Large intestine (tissue), 3 donors: Measurements from ENCODE around the gene SDK2. TPM values are rescaled to one million over a fixed set of nuclear protein-coding genes. Genes with fewer than 3 reads are reported as not detected.
A peak's percentile ranks its signal among the peaks of the same experiment; 100 is the strongest.

Source experiments
- DNase-seq, 2 donors: peaks; one replicate each; pipeline versions ENCODE4 v3.0.0 to v3.0.0-alpha.2; 2013
- H3K27ac ChIP-seq: one replicate; pipeline ENCODE4 v1.5.1; 2013; ENCODE audit warnings: low read length
- H3K27me3 ChIP-seq: 2 replicates; pipeline ENCODE4 v1.6.1; 2013; ENCODE audit warnings: low read length; ENCODE audit not compliant: control insufficient read depth, insufficient read depth
- H3K36me3 ChIP-seq: 2 replicates; pipeline ENCODE4 v1.6.1; 2013; ENCODE audit warnings: low read length; ENCODE audit not compliant: control insufficient read depth, insufficient read depth
- H3K4me1 ChIP-seq: one replicate; pipeline ENCODE4 v1.6.1; 2013; ENCODE audit warnings: low read length; ENCODE audit not compliant: control insufficient read depth, insufficient read depth
- H3K4me3 ChIP-seq: one replicate; pipeline ENCODE4 v1.5.1; 2013; ENCODE audit warnings: low read length
- H3K9me3 ChIP-seq: one replicate; pipeline ENCODE4 v1.6.1; 2013; ENCODE audit warnings: mild to moderate bottlenecking, low read depth, low read length, moderate library complexity; ENCODE audit not compliant: control insufficient read depth
- WGBS: methylation state at CpG from one replicate; pipeline ENCODE4 v1.1.5; 2013; ENCODE audit warnings: low lambda C conversion rate; ENCODE audit not compliant: insufficient coverage; 5-methylcytosine and 5-hydroxymethylcytosine counted together
- polyA plus RNA-seq: library from polyadenylated mRNA; unstranded; fragments of 120-200 nt; gene quantifications from one replicate; pipeline ENCODE4 v1.2.1, GENCODE V29; 2013

SDK2 gene
- polyA plus RNA-seq, 1 donor = 0.94 TPM

- Histone ChIP-seq H3K27me3 (no peaks in the 10 kb centered on the region), H3K36me3 (no peaks in the 10 kb centered on the region), H3K4me1 (no peaks in the 10 kb centered on the region), H3K9me3 (no peaks in the 10 kb centered on the region), H3K4me3 (no peak overlapping the region), H3K27ac (no peak overlapping the region)
- peak in 1 of 2 donors; percentile 28 for DNase-seq
- no CpG with 5 or more reads among the region's 12 CpGs for WGBS
Measured at GRCh38 chr17:73546770-73547536, 97.3 kb downstream of the SDK2 start.

GRCh38 chr17:73546114-73546513 lies 98.1 kb downstream of the SDK2 start:
- Histone ChIP-seq H3K27me3 (no peaks in the 10 kb centered on the region), H3K9me3 (no peaks in the 10 kb centered on the region), H3K27ac (no peak overlapping the region), H3K4me1 (no peaks in the 10 kb centered on the region), H3K4me3 (no peak overlapping the region), H3K36me3 (no peaks in the 10 kb centered on the region)
- WGBS = no CpG with 5 or more reads among the region's 11 CpGs
- DNase-seq = no peak

GRCh38 chr17:73545109-73546032 lies 98.9 kb downstream of the SDK2 start:
- no CpG with 5 or more reads among the region's 17 CpGs for WGBS
- Histone ChIP-seq H3K9me3 (no peaks in the 10 kb centered on the region), H3K4me1 (no peaks in the 10 kb centered on the region), H3K27me3 (no peaks in the 10 kb centered on the region), H3K4me3 (no peak overlapping the region), H3K27ac (no peak overlapping the region), H3K36me3 (no peaks in the 10 kb centered on the region)
- no peak for DNase-seq

GRCh38 chr17:73544333-73544732 lies 99.9 kb downstream of the SDK2 start:
- DNase-seq = no peak
- WGBS = 83% methylated on average over 1 of the region's 5 CpGs
- no peak overlapping the region for H3K27ac ChIP-seq
- H3K4me3 ChIP-seq = no peak overlapping the region
- H3K4me1 ChIP-seq = no peaks in the 10 kb centered on the region
- no peaks in the 10 kb centered on the region for H3K9me3 ChIP-seq
- no peaks in the 10 kb centered on the region for H3K36me3 ChIP-seq
- no peaks in the 10 kb centered on the region for H3K27me3 ChIP-seq

GRCh38 chr17:73542323-73542722 lies 101.9 kb downstream of the SDK2 start:
- no CpG with 5 or more reads among the region's 9 CpGs for WGBS
- Histone ChIP-seq H3K9me3 (no peaks in the 10 kb centered on the region), H3K36me3 (no peaks in the 10 kb centered on the region), H3K27ac (no peak overlapping the region), H3K27me3 (peaks cover 4% of the 10 kb centered on the region), H3K4me3 (no peak overlapping the region), H3K4me1 (no peaks in the 10 kb centered on the region)
- no peak for DNase-seq

GRCh38 chr17:73541561-73541981 lies 102.7 kb downstream of the SDK2 start:
- H3K27ac ChIP-seq = no peak overlapping the region
- DNase-seq = no peak
- H3K9me3 ChIP-seq = no peaks in the 10 kb centered on the region
- no peaks in the 10 kb centered on the region for H3K36me3 ChIP-seq
- H3K27me3 ChIP-seq = peaks cover 6% of the 10 kb centered on the region
- WGBS = 90% methylated on average over 4 of the region's 16 CpGs
- H3K4me3 ChIP-seq = no peak overlapping the region
- no peaks in the 10 kb centered on the region for H3K4me1 ChIP-seq

GRCh38 chr17:73541111-73541510 lies 103.1 kb downstream of the SDK2 start:
- no peak for DNase-seq
- H3K27ac ChIP-seq = no peak overlapping the region
- no peaks in the 10 kb centered on the region for H3K9me3 ChIP-seq
- no peaks in the 10 kb centered on the region for H3K4me1 ChIP-seq
- no peaks in the 10 kb centered on the region for H3K36me3 ChIP-seq
- peaks cover 8% of the 10 kb centered on the region for H3K27me3 ChIP-seq
- no CpG with 5 or more reads among the region's 6 CpGs for WGBS
- H3K4me3 ChIP-seq = no peak overlapping the region

- Histone ChIP-seq H3K27ac (no peak overlapping the region), H3K4me1 (no peaks in the 10 kb centered on the region), H3K27me3 (peaks cover 8% of the 10 kb centered on the region), H3K9me3 (no peaks in the 10 kb centered on the region), H3K4me3 (no peak overlapping the region), H3K36me3 (no peaks in the 10 kb centered on the region)
- DNase-seq = no peak
- WGBS = no CpG with 5 or more reads among the region's 9 CpGs
Measured at GRCh38 chr17:73539166-73539565, 105.1 kb downstream of the SDK2 start.

- H3K27me3 ChIP-seq = peaks cover 8% of the 10 kb centered on the region
- H3K27ac ChIP-seq = no peak overlapping the region
- no peaks in the 10 kb centered on the region for H3K4me1 ChIP-seq
- DNase-seq = no peak
- no peaks in the 10 kb centered on the region for H3K36me3 ChIP-seq
- no peaks in the 10 kb centered on the region for H3K9me3 ChIP-seq
- no peak overlapping the region for H3K4me3 ChIP-seq
- no CpG with 5 or more reads among the region's 7 CpGs for whole genome bisulfite sequencing
Measured at GRCh38 chr17:73538445-73538844, 105.8 kb downstream of the SDK2 start.

- no CpG with 5 or more reads among the region's 28 CpGs for WGBS
- no peaks in the 10 kb centered on the region for H3K9me3 ChIP-seq
- no peaks in the 10 kb centered on the region for H3K4me1 ChIP-seq
Measured at GRCh38 chr17:73536700-73537605, 107.3 kb downstream of the SDK2 start.

More at GRCh38 chr17:73536700-73537605, 107.3 kb downstream of the SDK2 start:
- Histone ChIP-seq H3K27ac (no peak overlapping the region), H3K36me3 (no peaks in the 10 kb centered on the region), H3K4me3 (no peak overlapping the region), H3K27me3 (peaks cover 8% of the 10 kb centered on the region)
- no peak for DNase-seq
